ENCODE data around the gene OR2T5.
"Not testable (repeated sequence)": the region's sequence is repeated elsewhere in the genome, so short reads cannot be mapped to it uniquely, and the experiment has no call there.

Gene OR2T5

GRCh38 chr1:248488289-248488688 lies at the start of gene OR2T5:
Gene OR2T5 (plus strand): TSS chr1:248488589. CDS start chr1:248488589, 0 bp downstream.
- not testable (repeated sequence) for DNase-seq

GRCh38 chr1:248438668-248439067 lies 49.7 kb upstream of the OR2T5 start:
- not testable (repeated sequence) for DNase-seq

- not testable (repeated sequence) for DNase-seq
Measured at GRCh38 chr1:248439283-248439682, 49.1 kb upstream of the OR2T5 start.

GRCh38 chr1:248442500-248443277 lies 45.7 kb upstream of the OR2T5 start:
- DNase-seq = not testable (repeated sequence)

- DNase-seq = not testable (repeated sequence)
Measured at GRCh38 chr1:248444603-248445002, 43.8 kb upstream of the OR2T5 start.

GRCh38 chr1:248445399-248445798 lies 43.0 kb upstream of the OR2T5 start, which contains the start of gene OR2T2:
Gene OR2T2 (plus strand): TSS chr1:248445637. CDS start chr1:248452798, 7,161 bp downstream.
- not testable (repeated sequence) for DNase-seq

GRCh38 chr1:248448409-248449074 lies 39.8 kb upstream of the OR2T5 start:
- DNase-seq = not testable (repeated sequence)

GRCh38 chr1:248449821-248450465 lies 38.4 kb upstream of the OR2T5 start:
- DNase-seq = not testable (repeated sequence)

- DNase-seq = not testable (repeated sequence)
Measured at GRCh38 chr1:248450466-248451145, 37.8 kb upstream of the OR2T5 start.

GRCh38 chr1:248453619-248454018 lies 34.8 kb upstream of the OR2T5 start:
- DNase-seq = not testable (repeated sequence)

GRCh38 chr1:248455045-248455444 lies 33.3 kb upstream of the OR2T5 start:
- DNase-seq = not testable (repeated sequence)

GRCh38 chr1:248456635-248457034 lies 31.8 kb upstream of the OR2T5 start:
- not testable (repeated sequence) for DNase-seq

GRCh38 chr1:248459117-248459516 lies 29.3 kb upstream of the OR2T5 start:
- DNase-seq = not testable (repeated sequence)

- no peak for DNase-seq
Measured at GRCh38 chr1:248471154-248471553, 17.2 kb upstream of the OR2T5 start.

- not testable (repeated sequence) for DNase-seq
Measured at GRCh38 chr1:248472111-248472510, 16.3 kb upstream of the OR2T5 start.

- not testable (repeated sequence) for DNase-seq
Measured at GRCh38 chr1:248473051-248473450, 15.3 kb upstream of the OR2T5 start, which contains the start of gene OR2T3. Gene OR2T3 (plus strand): TSS chr1:248473351. CDS start chr1:248473351, 0 bp downstream.

GRCh38 chr1:248475660-248476059 lies 12.7 kb upstream of the OR2T5 start:
- DNase-seq = not testable (repeated sequence)

GRCh38 chr1:248481686-248482579 lies 6.5 kb upstream of the OR2T5 start:
- DNase-seq = not testable (repeated sequence)

- DNase-seq = not testable (repeated sequence)
Measured at GRCh38 chr1:248496661-248497060, 8.3 kb downstream of the OR2T5 start.

GRCh38 chr1:248500305-248501035 lies 12.1 kb downstream of the OR2T5 start:
- not testable (repeated sequence) for DNase-seq

- not testable (repeated sequence) for DNase-seq
Measured at GRCh38 chr1:248507773-248508172, 19.4 kb downstream of the OR2T5 start, which contains the start of gene OR2G6. Gene OR2G6 (plus strand): TSS chr1:248508073. CDS start chr1:248521647, 13,574 bp downstream.
